ENCODE results near the gene NSMF. TPM values are rescaled to one million over a fixed set of nuclear protein-coding genes. Genes with fewer than 3 reads are reported as not detected.
"Not testable (repeated sequence)": the region's sequence is repeated elsewhere in the genome, so short reads cannot be mapped to it uniquely, and the experiment has no call there.

The NSMF gene
- total RNA-seq, 2 donors from 2014 or later = 65.4 to 65.9 TPM

DNA sequence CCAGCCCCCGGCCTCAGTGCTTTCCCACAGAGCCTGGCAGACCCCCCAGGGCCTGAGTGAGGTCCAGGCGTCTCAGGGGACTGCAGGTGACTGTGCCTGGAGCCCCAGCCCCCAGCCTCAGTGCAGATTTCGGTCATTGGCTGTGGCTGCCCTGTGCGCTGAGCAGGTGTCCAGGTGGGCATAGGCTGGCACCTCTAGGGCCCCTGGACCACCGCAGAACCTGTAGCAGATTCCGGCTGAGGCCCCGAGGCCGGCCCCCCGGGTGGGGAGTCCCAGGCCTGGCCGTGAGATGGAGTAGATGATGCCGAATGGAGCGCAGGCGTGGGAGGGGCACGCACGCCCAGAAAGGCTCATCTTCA is 48.3 kb downstream of the NSMF start:
- Histone ChIP-seq H3K4me3 (no peak overlapping the region), H3K36me3 (replicated peaks in 1 of 2; ENCODE audit: insufficient read depth in 1 of 2, low read depth in 2 of 2) (no peaks in the 10 kb centered on the region), H3K27ac (peak overlapping the region; percentile 47 to 93 (median 78)), H3K9me3 (no peaks in the 10 kb centered on the region), H3K27me3 (no peaks in the 10 kb centered on the region), H3K4me1 (peaks cover 32% of the 10 kb centered on the region)
- WGBS, 2 donors = 82% methylated on average over 15 of the region's 15 CpGs; no CpG with 5 or more reads in 1 of the 2 donors
- no peak for ATAC-seq
- peak in 1 of 3 donors; percentile 23 for TF ChIP-seq POLR2A (IDR thresholded peaks at IDR 0.05)
- TF ChIP-seq, protein P1, sequence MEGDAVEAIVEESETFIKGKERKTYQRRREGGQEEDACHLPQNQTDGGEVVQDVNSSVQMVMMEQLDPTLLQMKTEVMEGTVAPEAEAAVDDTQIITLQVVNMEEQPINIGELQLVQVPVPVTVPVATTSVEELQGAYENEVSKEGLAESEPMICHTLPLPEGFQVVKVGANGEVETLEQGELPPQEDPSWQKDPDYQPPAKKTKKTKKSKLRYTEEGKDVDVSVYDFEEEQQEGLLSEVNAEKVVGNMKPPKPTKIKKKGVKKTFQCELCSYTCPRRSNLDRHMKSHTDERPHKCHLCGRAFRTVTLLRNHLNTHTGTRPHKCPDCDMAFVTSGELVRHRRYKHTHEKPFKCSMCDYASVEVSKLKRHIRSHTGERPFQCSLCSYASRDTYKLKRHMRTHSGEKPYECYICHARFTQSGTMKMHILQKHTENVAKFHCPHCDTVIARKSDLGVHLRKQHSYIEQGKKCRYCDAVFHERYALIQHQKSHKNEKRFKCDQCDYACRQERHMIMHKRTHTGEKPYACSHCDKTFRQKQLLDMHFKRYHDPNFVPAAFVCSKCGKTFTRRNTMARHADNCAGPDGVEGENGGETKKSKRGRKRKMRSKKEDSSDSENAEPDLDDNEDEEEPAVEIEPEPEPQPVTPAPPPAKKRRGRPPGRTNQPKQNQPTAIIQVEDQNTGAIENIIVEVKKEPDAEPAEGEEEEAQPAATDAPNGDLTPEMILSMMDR (IDR thresholded peaks at IDR 0.05) = no peak
- no peak for DNase-seq
- intact Hi-C loops (cut with DNase I) = loop anchor here (10.0 kb wide), 1 partner anchor 96 kb away; no protein-coding TSS in a partner anchor

DNA sequence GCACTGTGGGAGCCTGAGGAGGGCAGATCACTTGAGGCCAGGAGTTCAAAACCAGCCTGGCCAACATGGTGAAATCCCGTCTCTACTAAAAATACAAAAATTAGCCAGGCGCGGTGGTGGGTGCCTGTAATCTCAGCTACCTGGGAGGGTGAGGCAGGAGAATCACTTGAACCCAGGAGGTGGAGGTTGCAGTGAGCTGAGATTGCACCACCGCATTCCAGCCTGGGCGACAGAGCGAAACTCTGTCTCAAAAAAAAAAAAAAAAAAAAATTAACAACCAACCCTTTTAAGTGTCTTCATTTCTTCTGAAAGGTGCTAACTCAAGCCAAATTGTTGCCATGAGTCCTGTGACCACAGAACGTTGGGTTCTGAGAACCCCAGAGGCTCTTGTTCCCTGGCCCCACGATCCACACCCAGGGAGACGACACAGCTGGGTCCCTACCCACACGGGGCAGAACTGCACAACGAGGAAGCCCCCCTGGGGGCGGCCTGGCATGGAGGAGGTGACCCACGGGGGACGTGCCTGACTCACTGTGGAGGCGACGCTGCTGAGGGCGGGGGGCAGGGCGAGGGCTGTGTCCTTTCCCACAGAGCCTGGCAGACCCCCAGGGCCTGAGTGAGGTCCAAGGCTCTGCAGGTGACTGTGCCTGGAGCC is 48.8 kb downstream of the NSMF start:
- intact Hi-C loops (cut with DNase I) = loop anchor here (10.0 kb wide), 1 partner anchor 96 kb away; no protein-coding TSS in a partner anchor
- DNase-seq (peak in 3 of 4 donors; percentile 39 to 50 (median 45)), ATAC-seq (peak; percentile 22)
- Histone ChIP-seq H3K4me1 (peaks cover 32% of the 10 kb centered on the region), H3K27ac (peak overlapping the region; percentile 47 to 93 (median 78))
- H3K4me3 ChIP-seq; H3K36me3 ChIP-seq (replicated peaks in 1 of 2; ENCODE audit: insufficient read depth in 1 of 2, low read depth in 2 of 2); H3K27me3 ChIP-seq; H3K9me3 ChIP-seq: not testable (repeated sequence)
- 53 to 57% methylated on average over 12 to 18 of the region's 18 CpGs for WGBS, 2 donors

DNA sequence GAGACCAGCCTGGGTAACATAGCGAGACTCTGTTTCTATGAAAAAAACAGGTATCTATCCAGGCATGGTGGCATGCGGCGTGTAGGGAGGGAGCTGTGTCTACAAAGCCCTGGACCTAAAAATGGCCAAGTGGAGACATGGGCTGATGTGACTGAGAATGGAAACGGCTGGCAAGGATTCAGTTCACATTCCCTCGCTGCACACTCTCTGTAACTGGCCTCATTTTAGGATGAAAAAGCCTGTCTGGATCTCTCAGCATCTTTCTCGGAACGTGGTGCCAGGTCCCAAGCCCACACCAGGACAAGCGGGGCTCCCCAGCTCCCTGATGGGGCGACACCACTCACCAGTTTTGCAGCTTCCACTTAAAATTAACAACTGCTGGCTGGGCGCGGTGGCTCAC is 49.6 kb downstream of the NSMF start:
- Histone ChIP-seq H3K27ac (peak overlapping the region in 3 of 4 donors; percentile 66 to 93 (median 91)), H3K36me3 (replicated peaks in 1 of 2; ENCODE audit: insufficient read depth in 1 of 2, low read depth in 2 of 2) (no peaks in the 10 kb centered on the region), H3K27me3 (no peaks in the 10 kb centered on the region), H3K9me3 (no peaks in the 10 kb centered on the region), H3K4me3 (no peak overlapping the region), H3K4me1 (peaks cover 32% of the 10 kb centered on the region)
- ATAC-seq (no peak), DNase-seq (no peak)
- 91 to 92% methylated on average over 8 to 11 of the region's 11 CpGs for WGBS, 2 donors
- intact Hi-C loops (cut with DNase I) = loop anchor here (5.0 kb wide), 1 partner anchor 127 kb away; no protein-coding TSS in a partner anchor
- TF ChIP-seq POLR2A (IDR thresholded peaks at IDR 0.05) = no peak
- TF ChIP-seq, protein P1 (IDR thresholded peaks at IDR 0.05) = no peak

DNA sequence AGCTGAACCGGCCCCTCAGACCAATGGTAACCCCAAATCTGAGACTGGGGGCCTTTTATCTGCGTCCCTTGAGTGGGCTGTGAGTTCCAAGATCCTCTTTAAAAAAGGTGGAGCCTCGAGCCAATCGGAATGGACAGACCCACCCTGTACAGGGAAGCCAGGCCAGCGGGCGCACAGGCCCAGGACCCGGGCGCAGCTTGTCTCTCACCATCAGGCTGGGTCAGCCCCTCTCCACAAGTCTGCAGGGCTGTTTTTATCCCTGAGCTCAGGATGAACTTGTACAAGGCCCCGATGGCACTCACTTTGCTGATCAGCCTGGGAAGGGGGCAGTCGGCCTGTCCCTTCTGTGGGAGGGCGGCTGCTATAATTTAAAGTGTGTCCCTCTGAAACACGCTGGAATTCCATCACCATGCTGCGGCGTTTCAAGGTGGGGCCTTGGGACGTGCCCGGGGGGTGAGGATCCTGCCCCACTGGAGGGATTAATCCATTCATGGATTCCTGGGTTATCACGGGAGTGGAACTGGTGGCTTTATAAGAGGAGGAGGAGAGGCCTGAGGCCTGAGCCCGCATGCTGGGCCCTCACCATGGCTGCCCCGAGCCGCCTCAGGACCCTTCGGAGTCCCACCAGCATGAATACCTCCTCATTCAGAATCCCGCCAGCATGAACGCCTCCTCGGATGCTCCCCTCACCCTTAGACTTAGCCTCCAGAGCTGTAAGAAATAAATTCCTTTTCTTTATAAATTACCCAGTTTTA is 50.3 kb downstream of the NSMF start:
- no peak overlapping the region for H3K4me3 ChIP-seq
- intact Hi-C loops (cut with DNase I) = loop anchor here (5.0 kb wide), 1 partner anchor 127 kb away; no protein-coding TSS in a partner anchor
- TF ChIP-seq, protein P1 (IDR thresholded peaks at IDR 0.05) = no peak
- TF ChIP-seq POLR2A (IDR thresholded peaks at IDR 0.05) = no peak
- WGBS, 2 donors = 94 to 95% methylated on average over 10 to 24 of the region's 24 CpGs
- no peak for DNase-seq
- no peaks in the 10 kb centered on the region for H3K36me3 ChIP-seq (replicated peaks in 1 of 2; ENCODE audit: insufficient read depth in 1 of 2, low read depth in 2 of 2)
- H3K27ac ChIP-seq = no peak overlapping the region
- H3K9me3 ChIP-seq = no peaks in the 10 kb centered on the region
- peaks cover 32% of the 10 kb centered on the region for H3K4me1 ChIP-seq
- ATAC-seq = no peak
- H3K27me3 ChIP-seq = no peaks in the 10 kb centered on the region

DNA sequence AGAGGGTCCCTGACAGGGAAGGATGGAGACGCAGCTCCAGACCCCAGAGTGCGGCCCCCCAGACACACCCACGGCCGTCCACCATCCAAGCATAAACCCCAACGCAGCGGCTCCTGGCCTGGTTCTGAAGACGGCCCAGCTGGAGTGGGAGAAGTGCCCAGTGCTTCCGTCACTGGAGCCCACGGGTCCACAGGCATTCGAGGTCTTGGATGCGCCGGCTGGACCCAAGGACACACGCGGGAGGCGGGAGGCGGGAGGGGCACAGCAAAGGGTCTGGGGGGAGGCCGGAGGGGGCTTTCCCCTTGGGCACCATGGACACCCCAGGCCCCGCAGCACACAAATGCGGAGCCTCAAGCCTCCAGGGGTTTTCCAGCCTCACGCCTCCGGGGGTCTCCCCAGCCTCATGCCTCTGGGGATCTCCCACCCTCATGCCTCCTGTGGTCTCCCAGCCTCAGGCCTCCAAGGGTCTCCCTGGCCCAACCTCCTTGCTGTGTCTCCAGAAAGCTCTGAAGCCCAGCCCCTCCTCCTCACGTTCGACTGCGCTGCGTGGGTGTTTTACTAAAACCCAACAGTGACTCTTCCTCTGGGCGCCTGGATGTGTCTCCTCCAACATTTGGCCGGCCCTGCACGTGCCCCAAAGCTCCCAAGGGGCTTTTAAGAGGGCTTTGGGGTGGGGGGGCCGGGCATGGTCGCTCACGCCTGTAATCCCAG is 51.4 kb downstream of the NSMF start:
- Histone ChIP-seq H3K9me3 (no peaks in the 10 kb centered on the region), H3K27ac (peak overlapping the region in 3 of 4 donors; percentile 46 to 63 (median 56)), H3K36me3 (replicated peaks in 1 of 2; ENCODE audit: insufficient read depth in 1 of 2, low read depth in 2 of 2) (no peaks in the 10 kb centered on the region), H3K4me3 (no peak overlapping the region), H3K27me3 (no peaks in the 10 kb centered on the region), H3K4me1 (peaks cover 32% of the 10 kb centered on the region)
- DNase-seq (peak in 1 of 4 donors; percentile 32), ATAC-seq (no peak)
- intact Hi-C loops (cut with DNase I) = loop anchor here (5.0 kb wide), 1 partner anchor 125 kb away; no protein-coding TSS in a partner anchor
- TF ChIP-seq, protein P1 (IDR thresholded peaks at IDR 0.05) = no peak
- no peak for TF ChIP-seq POLR2A (IDR thresholded peaks at IDR 0.05)
- 53 to 73% methylated on average over 16 to 31 of the region's 31 CpGs for WGBS, 2 donors

Data from body of pancreas (tissue), 4 donors.